B cell (primary cell): ENCODE results near the gene HES2. TPM values are rescaled to one million over a fixed set of nuclear protein-coding genes. Genes with fewer than 3 reads are reported as not detected.

ENCODE experiments used
- ATAC-seq: fragments of 200-7000 bp; cut with Tn5 transposase; one replicate; pipeline ENCODE4 v1.10.0; 2021; ENCODE audit warnings: low read depth, mild to moderate bottlenecking, moderate number of reproducible peaks, moderate library complexity
- CTCF ChIA-PET: fragments of 350-600 bp; sonication (Branson Sonifier 250); formaldehyde crosslinking; loops from one replicate; lab custom pipeline; 2021; ENCODE audit warnings: antibody characterized with exemption, inconsistent platforms; lab: Charles Lee
- POLR2A ChIA-PET: fragments of 350-600 bp; sonication (Branson Sonifier 250); formaldehyde crosslinking; loops from one replicate; lab custom pipeline; 2021; ENCODE audit warnings: antibody characterized with exemption; lab: Charles Lee
- DNase-seq: peaks from one replicate; pipeline ENCODE4 v3.0.0; 2013
- H2AFZ ChIP-seq: 2 replicates; pipeline ENCODE4 v1.6.1; 2012; ENCODE audit warnings: mild to moderate bottlenecking, low read depth, low read length; ENCODE audit not compliant: insufficient read depth, poor library complexity, severe bottlenecking
- H3K27ac ChIP-seq, 2 donors: 1 replicate in 1 of 2; 2 replicates in 1 of 2; pipeline ENCODE4 v1.5.1; 2012 to 2013; ENCODE audit warnings: low read length in 2 of 2, mild to moderate bottlenecking in 2 of 2, moderate library complexity in 1 of 2
- H3K27me3 ChIP-seq, 4 experiments: fragments of 200-600 bp in 1 of 4; sonication (generic) in 1 of 4; replicated peaks in 1 of 4; 1 replicate in 2 of 4; 2 replicates in 2 of 4; pipeline versions ENCODE4 v1.6.1 to v1.7.0; 2013 to 2016; ENCODE audit warnings: low read length in 3 of 4, mild to moderate bottlenecking in 2 of 4, mixed read lengths in 1 of 4, moderate library complexity in 1 of 4; ENCODE audit not compliant: insufficient read depth in 4 of 4, control insufficient read depth in 3 of 4; ENCODE audit errors: control extremely low read depth in 1 of 4
- H3K36me3 ChIP-seq, 2 experiments: replicated peaks in 1 of 2; 1 replicate in 1 of 2; 2 replicates in 1 of 2; pipeline versions ENCODE4 v1.6.1 to v1.7.1; 2013; ENCODE audit warnings: low read length in 1 of 2; ENCODE audit not compliant: insufficient read depth in 2 of 2, control insufficient read depth in 1 of 2; ENCODE audit errors: control extremely low read depth in 1 of 2, extremely low read depth in 1 of 2
- H3K4me1 ChIP-seq, 2 donors: fragments of 200-600 bp in 1 of 2; sonication (generic) in 1 of 2; 1 replicate in 1 of 2; 2 replicates in 1 of 2; pipeline versions ENCODE4 v1.5.1 to v1.6.1; 2013 to 2017; ENCODE audit warnings: low read length in 2 of 2; ENCODE audit not compliant: control insufficient read depth in 2 of 2, insufficient read depth in 2 of 2
- H3K4me2 ChIP-seq: replicated peaks from 2 replicates; pipeline ENCODE3; 2012; ENCODE audit warnings: mild to moderate bottlenecking, low read depth, low read length; ENCODE audit not compliant: poor library complexity, severe bottlenecking
- H3K4me3 ChIP-seq, 5 experiments: fragments of 200-600 bp in 1 of 5; sonication (generic) in 1 of 5; 1 replicate in 3 of 5; 2 replicates in 2 of 5; pipeline versions ENCODE4 v1.5.1 to v1.7.0; 2011 to 2016; ENCODE audit warnings: low read length in 4 of 5, mild to moderate bottlenecking in 4 of 5, low read depth in 2 of 5, control low read depth in 1 of 5, moderate library complexity in 1 of 5; ENCODE audit not compliant: insufficient read depth in 1 of 5; ENCODE audit errors: control extremely low read depth in 1 of 5, extremely low read depth in 1 of 5
- H3K79me2 ChIP-seq: fragments of 200-600 bp; sonication (generic); one replicate; pipeline ENCODE4 v1.6.0; 2016; ENCODE audit warnings: low read length; ENCODE audit not compliant: control insufficient read depth, insufficient read depth
- H3K9ac ChIP-seq: fragments of 200-600 bp; sonication (generic); 2 replicates; pipeline ENCODE4 v1.6.1; 2017; ENCODE audit warnings: mild to moderate bottlenecking, low read length, moderate library complexity
- H3K9me3 ChIP-seq, 3 donors: one replicate each; pipeline versions ENCODE4 v1.6.1 to v1.7.1; 2013; ENCODE audit warnings: low read length in 2 of 3; ENCODE audit not compliant: control insufficient read depth in 2 of 3, insufficient read depth in 1 of 3; ENCODE audit errors: control extremely low read depth in 1 of 3
- H4K20me1 ChIP-seq: 2 replicates; pipeline ENCODE4 v1.6.0; 2012; ENCODE audit warnings: mild to moderate bottlenecking, low read length; ENCODE audit not compliant: insufficient read depth, control insufficient read depth, poor library complexity, severe bottlenecking
- H3K27ac Mint-ChIP-seq: one replicate; pipeline ENCODE4 v1.8.0; 2021; ENCODE audit warnings: mixed read lengths
- H3K27me3 Mint-ChIP-seq: one replicate; pipeline ENCODE4 v1.8.0; 2021; ENCODE audit warnings: mixed read lengths
- H3K4me1 Mint-ChIP-seq: one replicate; pipeline ENCODE4 v1.8.0; 2021; ENCODE audit warnings: mixed read lengths
- H3K4me3 Mint-ChIP-seq: one replicate; pipeline ENCODE4 v1.8.0; 2021; ENCODE audit warnings: mixed read lengths
- H3K9me3 Mint-ChIP-seq: one replicate; pipeline ENCODE4 v1.8.0; 2022; ENCODE audit warnings: mixed read lengths; ENCODE audit not compliant: insufficient read depth
- EZH2 ChIP-seq: IDR thresholded peaks from 2 replicates; pipeline ENCODE4 v1.6.1; 2012; ENCODE audit warnings: borderline replicate concordance, low read depth, mild to moderate bottlenecking, moderate library complexity, low read length; ENCODE audit not compliant: insufficient read depth, poor library complexity, severe bottlenecking
- WGBS: methylation state at CpG from one replicate; pipeline ENCODE4 v1.1.5; 2013; ENCODE audit warnings: missing lambda C conversion rate; ENCODE audit not compliant: insufficient coverage; 5-methylcytosine and 5-hydroxymethylcytosine counted together
- intact Hi-C: fragments of 100-400 bp; cut with micrococcal nuclease; formaldehyde crosslinking; loops from one replicate; pipeline ENCODE4 v1.10.0; 2022
- polyA minus RNA-seq: library from RNA; depleted of rRNA, polyadenylated mRNA; stranded (reverse); fragments of >200 nt; gene quantifications from 2 replicates; pipeline ENCODE4 v1.2.3, GENCODE V29; 2012
- polyA plus RNA-seq: library from polyadenylated mRNA; depleted of rRNA; stranded (reverse); fragments of >200 nt; gene quantifications from 2 replicates; pipeline ENCODE4 v1.2.3, GENCODE V29; 2012
- total RNA-seq, 2 donors: library from RNA; stranded (reverse); fragments of 120-200 nt in 1 of 2; gene quantifications; 1 replicate in 1 of 2; 2 replicates in 1 of 2; pipeline versions ENCODE4 v1.2.3 to v1.2.4, GENCODE V29; 2013 to 2022
- TF ChIP-seq, protein P1 (sequence below): fragments of 200-600 bp; IDR thresholded peaks from one replicate; pipeline ENCODE4 v1.8.0; 2022; ENCODE audit warnings: antibody characterized with exemption, mild to moderate bottlenecking

HES2 gene
- total RNA-seq (not detected in 2 replicates), polyA plus RNA-seq (not detected in 2 replicates), polyA minus RNA-seq (not detected in 2 replicates)
- total RNA-seq (2013), result not detected

- Histone ChIP-seq H3K9ac (peak within 1 kb of the TSS; percentile 19), H3K36me3 (no peaks in the 10 kb centered on the region), H3K4me3 (peak within 1 kb of the TSS in 2 of 5 experiments; percentile 23 to 39), H2AFZ (peak within 1 kb of the TSS; percentile 22), H3K27ac (no peak within 1 kb of the TSS), H3K4me1 (peaks cover 22 to 34% of the 10 kb centered on the region in 2 donors), H4K20me1 (no peaks in the 10 kb centered on the region), H3K79me2 (no peaks in the 10 kb centered on the region), H3K9me3 (peaks cover 0 to 7% (median 0%) of the 10 kb centered on the region in 3 donors), H3K4me2 (peak within 1 kb of the TSS; percentile 71), H3K27me3 (peaks cover 0 to 73% (median 34%) of the 10 kb centered on the region in 4 experiments)
- TF ChIP-seq, protein P1, sequence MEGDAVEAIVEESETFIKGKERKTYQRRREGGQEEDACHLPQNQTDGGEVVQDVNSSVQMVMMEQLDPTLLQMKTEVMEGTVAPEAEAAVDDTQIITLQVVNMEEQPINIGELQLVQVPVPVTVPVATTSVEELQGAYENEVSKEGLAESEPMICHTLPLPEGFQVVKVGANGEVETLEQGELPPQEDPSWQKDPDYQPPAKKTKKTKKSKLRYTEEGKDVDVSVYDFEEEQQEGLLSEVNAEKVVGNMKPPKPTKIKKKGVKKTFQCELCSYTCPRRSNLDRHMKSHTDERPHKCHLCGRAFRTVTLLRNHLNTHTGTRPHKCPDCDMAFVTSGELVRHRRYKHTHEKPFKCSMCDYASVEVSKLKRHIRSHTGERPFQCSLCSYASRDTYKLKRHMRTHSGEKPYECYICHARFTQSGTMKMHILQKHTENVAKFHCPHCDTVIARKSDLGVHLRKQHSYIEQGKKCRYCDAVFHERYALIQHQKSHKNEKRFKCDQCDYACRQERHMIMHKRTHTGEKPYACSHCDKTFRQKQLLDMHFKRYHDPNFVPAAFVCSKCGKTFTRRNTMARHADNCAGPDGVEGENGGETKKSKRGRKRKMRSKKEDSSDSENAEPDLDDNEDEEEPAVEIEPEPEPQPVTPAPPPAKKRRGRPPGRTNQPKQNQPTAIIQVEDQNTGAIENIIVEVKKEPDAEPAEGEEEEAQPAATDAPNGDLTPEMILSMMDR, result no peak
- no peak for TF ChIP-seq EZH2
- H3K27me3 Mint-ChIP-seq, result peaks cover 52% of the 10 kb centered on the region
- intact Hi-C loops, result no loop called here
- peak within 1 kb of the TSS; percentile 47 for H3K4me3 Mint-ChIP-seq
- no peaks in the 10 kb centered on the region for H3K9me3 Mint-ChIP-seq
- H3K4me1 Mint-ChIP-seq, result peaks cover 15% of the 10 kb centered on the region
- CTCF ChIA-PET, result interaction anchor here (6.1 kb wide), 1 partner anchor 19 kb away, joined by 53 read pairs; no protein-coding TSS in a partner anchor
- DNase-seq, result no peak
- under 1% methylated on average over 62 of the region's 62 CpGs for WGBS
- POLR2A ChIA-PET, result no interaction called here
- H3K27ac Mint-ChIP-seq, result no peak within 1 kb of the TSS
- ATAC-seq, result no peak
Observed at GRCh38 chr1:6419804-6420453, at the start of gene HES2. Gene HES2 (minus strand): TSS chr1:6419919. CDS start chr1:6419820, 99 bp downstream.
